CD4-positive, alpha-beta T cell treated with Interleukin-4 for 1 hour (primary cell): ENCODE results near the gene KLHL22.
"Not testable (repeated sequence)": the region's sequence is repeated elsewhere in the genome, so short reads cannot be mapped to it uniquely, and the experiment has no call there.

Source experiments
- DNase-seq, 2 donors: peaks; one replicate each; pipeline ENCODE4 v3.0.0-alpha.2; 2020 to 2022

The KLHL22 gene

DNA sequence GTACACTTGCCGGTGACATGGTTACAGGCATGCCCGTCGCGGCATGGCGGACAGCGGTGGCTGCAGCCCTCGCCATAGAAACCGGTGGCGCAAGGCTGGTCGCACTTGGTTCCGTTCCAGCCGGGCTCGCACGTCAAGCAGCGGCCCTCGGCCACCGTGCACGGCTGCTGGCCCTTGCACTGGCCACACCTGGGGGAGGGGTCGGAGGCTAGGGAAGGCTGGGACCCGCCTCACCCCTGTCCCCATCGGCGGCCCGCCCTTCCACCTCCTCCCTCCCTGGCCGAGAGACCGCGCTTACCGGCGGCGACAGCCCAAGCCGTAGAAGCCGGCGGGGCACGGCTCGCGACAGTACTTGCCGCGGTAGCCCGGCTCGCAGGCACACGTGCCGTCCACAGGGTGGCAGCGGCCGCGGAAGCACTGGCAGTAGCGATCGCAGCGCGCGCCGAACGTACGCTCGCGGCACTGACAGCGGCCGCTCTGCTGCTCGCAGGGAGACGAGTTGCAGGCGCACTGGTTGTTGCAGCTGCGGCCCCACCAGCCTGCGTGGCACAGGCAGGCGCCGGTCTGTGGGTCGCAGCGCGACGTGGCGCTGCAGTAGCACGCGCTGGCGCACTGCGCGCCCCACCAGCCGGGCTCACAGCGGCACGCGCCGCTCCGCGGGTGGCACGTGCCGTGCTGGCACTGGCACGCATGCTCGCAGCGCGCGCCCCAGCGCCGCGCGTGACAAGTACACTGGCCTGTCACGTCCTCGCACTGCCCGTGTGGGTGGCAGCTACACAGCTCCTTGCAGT is 64.7 kb downstream of the KLHL22 start:
- peak; percentile 57 to 60 for DNase-seq

DNA sequence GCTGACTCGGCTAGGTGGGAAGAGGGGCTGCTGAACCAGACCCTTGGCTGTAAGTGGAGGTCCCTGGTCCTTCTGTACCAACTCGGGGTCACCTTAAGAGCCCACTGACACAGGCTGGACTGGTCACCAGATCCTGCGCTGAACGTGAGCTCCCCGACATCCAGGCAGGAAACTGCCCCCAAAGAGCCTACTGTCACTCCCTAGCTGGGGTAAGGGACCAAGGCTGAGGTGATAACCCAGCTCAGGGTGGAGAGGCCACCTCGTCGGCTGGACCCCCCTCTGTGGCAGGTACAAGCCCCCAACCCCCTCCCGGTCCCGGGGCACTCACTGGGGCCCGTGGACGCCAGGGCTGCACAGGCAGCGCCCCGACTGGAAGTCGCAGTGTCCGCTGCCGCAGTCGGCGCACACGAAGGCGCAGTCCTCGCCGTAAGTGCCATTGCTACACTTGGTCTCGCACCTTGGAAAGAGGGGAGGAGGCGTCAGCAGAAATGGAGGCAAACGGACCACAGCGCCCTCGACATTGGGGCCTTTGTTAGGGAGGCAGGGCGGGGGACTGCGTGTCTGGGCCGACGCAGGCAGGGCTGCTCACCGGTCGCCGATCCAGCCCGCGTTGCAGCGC is 65.4 kb downstream of the KLHL22 start:
- peak in 1 of 2 donors; percentile 28 for DNase-seq

DNA sequence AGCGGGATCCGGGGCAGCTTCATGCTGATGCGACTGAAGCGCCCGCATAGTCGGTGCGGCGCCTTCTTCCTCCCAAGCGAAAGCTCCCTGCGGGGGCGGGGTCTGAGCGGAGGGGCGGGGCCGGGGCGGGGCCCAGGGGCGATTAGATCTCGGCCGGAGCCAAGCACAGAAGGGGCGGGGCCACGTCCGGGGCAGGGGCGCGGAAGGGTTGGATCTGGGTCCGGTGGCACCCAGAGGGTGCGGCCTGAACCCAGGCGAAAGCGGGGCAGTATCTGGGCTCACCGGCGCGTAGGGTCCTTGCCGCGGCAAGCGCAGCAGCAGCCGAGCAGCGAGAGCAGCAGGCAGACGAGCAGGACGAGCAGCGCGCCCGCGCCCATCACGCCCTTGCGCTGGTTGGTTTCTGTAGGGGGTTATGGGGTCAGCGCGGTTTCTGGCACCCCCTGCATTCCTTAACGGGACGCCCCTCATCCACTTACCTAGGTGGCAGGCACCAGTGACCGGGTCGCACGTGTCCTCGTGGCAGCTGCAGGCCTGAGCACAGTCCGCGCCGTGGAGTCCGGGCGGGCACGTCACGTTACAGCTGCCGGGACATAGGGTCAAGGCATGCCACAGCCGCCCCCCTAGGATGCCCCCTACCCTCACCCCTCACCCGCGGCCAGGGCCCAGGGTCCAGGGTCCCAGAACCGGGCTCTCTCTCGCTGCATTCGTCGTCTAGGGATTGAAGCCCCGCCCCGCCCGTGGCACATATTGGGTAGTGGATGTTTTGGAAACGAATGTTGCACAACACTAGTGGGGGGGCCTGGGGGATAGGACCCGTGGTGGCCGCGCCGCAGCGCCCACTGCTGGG is 66.1 kb downstream of the KLHL22 start:
- peak; percentile 81 to 85 for DNase-seq

DNA sequence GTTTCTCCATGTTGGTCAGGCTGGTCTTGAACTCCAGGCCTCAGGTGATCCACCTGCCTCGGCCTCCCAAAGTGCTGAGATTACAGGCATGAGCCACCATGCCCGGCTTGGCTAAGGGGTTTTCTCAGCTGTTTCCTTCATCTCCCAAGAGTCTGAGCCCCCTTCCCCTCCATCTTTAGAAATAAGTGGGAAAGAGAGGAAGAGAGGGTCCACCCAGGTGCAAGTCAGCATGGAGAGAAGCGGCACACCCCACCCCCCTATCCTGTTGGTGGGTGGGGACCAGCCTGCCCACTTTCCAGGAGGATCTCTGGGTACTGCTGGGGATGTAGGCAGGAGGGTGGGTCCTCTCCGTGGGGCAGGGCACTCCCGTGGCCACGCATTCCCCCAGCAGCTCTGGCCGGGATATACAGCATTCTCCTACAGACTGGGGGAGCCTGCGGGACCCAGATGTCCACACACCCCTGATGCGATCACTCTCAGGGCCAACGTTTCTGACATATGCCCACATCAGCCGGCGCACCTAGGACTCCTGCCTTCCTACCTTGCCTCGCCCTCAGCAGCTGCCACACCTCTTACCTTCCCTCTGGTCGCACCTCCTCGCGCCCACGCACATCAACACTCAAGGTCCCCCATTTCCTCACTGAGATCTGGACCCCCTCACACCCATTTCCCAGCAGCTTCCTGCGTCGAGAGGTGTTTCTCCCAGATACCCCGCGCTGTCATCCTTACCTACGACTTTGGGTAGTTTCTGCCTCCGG is 66.9 kb downstream of the KLHL22 start:
- no peak for DNase-seq

DNA sequence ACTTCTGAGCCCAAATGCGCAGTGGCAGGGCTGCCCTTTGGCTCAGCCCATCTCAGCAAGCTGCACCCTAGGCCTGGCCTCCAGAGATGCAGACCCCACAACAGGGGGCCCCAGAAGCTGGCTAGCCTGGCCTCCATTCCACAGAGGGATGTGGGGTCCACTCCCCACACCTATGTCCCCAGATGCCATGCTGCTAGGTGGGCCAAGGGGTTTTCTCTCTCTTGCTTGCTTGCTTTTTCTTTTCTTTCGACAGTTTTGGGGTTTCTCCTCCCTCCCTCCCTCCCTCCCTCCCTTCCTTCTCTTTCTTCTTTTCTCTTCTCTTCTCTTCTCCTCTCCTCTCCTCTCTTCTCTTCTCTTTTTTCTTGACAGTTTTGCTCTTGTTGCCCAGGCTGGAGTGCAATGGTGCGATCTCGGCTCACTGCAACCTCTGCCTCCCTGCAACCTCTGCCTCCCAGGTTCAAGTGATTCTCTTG is 67.6 kb downstream of the KLHL22 start:
- DNase-seq, result no peak

DNA sequence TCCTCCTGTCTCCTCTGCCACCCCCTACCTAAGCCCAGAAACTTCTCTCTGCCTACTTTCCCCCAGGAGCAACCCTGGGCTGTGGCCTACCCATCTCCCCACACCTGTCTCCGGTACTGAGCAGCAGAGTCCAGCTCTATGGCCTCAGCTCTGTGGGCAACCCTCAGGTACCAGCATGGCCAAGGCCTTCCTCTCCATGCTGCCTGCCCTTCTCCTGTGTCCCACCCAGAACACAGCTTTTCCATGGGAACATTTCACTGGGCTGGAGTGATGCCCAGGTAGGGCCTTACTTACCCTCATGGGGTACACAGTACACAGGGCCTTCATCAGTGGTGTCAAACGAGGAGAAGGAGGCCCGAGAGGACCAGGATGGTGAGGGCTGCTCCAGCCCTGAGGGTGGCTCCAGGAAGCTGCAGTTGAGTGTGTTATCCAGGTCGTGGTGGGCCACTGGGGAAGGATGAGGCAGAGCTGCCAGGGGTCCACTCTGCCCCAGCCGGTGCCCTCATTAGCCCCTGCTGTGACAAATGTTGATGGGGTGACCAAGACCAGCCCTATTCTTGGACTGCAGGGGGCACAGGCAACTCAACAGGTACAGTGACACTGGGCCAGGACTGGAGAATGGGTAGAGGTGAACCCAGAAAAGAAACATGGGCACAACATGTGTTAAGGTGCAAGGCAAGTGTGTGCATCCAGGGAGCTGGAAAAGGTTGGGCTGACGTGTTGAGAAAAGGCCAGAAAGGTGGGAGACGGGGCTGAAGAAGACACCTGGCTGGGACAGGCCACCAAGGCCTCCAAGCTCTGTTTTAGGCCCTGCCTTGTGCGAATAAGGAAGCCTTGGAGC is 68.3 kb downstream of the KLHL22 start:
- no peak for DNase-seq

DNA sequence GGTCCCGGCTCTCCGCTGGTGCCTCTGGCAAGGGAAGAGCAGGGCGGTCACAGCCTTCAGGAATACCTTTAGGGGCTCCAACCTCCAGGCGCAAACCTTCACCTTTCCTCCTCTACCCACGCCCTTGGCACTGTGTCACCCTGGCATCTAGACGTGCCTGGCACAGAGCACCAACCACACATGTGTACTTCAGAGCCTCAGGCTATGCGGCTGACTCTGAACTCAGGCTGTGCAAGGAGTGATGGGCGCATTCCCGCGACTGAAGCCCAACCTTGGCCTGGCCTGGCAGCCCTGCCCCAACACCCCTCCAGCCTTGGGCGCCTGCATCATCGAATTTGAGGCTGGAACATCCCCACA is 69.4 kb downstream of the KLHL22 start:
- no peak for DNase-seq

DNA sequence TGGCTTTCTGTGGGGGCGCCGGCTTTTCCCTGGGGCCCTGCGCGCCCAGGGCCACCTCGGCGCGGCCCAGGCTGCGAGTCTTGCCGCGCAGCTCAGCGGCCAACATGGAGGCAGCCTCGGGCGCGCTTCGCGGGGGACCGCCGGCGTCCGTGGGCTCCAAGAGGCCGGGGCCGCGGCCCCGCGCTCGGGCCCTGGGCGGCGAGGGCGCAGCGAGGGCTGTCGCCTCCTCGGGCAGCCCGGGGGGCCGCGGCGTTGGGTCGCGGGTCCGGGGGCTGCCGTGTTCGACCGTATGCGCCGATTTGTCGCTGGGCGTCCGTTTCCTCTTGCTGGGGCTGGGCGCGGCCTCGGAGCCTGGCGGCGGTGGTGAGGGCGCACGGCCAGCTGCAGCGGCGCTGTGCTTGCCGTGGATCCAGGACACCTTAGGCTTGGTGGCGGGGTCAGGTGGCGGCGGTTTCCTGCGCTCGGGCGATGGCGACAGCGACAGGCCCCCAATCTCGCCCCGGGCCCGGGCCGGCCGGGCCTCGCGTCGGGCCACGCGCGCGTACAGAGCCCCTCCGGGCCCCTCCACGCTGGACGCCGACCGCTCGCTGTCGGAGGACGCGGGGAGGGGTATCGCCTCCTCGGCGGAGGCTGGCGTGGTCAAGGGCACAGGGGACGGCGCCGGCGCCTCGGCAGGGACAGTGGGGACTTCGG is 69.9 kb downstream of the KLHL22 start:
- DNase-seq, result no peak

DNA sequence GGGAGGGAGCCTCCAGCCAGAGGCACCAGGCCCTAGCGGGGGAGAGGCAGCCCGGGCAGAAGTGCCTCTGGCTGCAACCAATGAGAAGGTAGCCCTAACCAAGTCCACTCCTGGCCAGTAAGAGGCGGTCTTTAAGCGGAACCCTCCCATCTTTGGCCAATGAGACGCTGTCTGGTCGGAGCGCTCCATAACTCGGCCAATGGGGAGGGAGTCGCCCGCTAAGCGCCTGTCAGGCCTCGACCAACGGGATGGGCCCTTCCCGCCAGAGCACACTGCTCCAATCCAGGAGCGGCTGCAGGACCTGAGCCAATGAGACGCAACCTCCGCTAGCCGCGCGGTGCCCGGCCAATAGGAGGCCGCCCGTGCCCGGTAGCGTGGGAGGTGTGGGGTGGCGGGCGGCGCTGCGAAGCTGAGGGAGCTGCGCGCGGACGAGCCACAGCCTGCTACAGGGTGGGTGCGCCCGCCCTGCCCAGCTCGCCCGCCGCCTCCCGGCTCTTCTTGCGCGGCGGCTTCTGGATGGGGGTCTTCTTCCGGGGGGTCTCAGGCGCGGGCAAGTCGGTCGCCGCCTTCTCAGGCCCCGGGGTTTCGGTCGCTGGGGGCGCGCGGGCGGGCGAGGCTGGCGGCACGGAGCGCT is 70.5 kb downstream of the KLHL22 start:
- no peak for DNase-seq

DNA sequence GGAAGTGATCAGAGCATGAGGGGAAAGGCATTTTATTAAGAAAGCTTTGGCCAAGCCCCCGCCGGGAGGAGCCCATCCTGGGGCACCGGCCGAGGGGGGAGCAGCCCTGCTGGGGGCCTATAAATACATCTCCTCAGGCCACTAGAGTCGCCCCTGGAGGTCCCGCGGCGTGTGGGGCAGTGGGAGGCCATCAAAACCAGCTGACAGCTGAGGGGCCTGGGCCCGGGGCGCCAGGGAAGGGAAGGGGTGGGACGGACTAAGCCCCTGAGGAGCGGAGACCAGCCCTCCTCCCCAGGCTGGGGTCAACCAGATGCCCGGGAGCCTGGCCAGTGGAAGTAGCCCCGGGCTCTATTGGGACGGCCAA is 71.0 kb downstream of the KLHL22 start:
- no peak for DNase-seq

DNA sequence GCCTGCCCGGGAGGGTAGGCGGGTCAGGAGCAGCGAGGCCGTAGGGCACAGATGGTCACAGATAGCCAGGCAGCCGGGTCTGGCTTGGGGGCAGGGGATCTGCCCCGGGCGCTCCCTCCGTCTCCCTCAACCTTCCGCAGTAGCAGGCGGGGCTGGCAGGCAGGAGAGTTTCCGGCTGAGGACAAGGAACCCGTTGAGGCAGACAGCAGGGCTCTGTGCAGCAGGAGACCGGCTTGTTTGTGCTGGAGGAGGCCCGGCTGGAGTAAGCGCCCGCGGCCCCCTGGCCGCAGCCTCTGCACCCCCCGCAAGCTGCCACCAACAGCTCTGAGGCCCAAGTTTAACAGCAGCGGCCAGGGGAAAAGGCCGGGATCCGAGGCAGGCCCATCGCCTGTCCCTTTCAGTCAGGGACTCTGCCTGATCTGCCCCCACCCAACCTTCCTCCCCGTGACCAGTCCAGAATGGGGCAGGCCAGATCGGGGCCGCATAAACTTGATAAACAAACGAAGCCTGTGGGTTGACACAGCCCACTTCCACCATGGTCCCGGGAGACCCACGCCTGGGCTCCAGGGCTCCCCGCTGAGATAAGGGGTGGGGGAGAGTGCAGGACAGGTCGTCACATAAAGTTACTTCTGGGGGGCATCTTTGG is 71.6 kb downstream of the KLHL22 start:
- no peak for DNase-seq

DNA sequence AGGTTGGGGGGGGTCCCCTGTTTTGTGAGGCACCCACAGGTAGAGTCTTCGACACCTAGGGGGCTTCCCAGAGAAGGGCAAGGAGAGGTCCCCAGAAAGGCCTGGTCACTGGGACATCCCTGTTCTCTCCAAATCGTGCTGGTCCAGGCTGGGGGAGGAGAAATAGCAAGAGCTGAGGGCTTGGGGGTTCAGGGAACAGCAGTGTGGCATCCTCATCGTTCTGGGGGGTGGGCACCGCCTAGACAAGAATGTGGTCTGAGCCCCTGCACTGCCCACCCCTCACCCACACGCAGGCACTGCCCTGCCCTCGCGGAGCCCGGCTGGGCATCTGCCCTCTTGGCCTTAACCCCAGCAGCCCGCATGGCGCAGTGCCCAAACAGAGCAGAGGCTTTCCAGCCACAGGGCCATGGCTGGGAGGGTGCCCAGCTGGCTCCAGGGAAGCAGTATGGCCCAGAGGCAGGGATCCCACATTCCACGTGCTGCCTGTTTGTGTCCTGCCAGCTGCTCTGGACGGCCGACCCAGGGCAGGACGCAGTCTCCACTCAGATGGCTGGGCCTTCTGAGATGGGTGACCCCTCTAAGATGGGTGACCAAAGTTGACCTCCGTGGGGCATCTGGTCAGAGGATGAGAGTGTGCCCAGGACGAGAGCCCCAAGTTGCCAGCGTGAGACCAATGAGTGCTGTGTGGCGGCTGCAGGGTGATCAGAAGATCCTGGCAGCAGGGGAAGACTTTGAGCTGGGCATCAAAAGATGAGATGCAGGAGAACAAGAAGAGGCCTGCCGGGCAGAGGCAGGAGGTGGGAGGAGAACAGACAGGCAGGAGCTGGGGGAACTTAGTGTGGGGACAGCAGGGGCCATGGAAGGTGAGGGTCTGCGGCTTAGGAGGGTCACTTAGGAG is 72.3 kb downstream of the KLHL22 start:
- DNase-seq, result no peak

DNA sequence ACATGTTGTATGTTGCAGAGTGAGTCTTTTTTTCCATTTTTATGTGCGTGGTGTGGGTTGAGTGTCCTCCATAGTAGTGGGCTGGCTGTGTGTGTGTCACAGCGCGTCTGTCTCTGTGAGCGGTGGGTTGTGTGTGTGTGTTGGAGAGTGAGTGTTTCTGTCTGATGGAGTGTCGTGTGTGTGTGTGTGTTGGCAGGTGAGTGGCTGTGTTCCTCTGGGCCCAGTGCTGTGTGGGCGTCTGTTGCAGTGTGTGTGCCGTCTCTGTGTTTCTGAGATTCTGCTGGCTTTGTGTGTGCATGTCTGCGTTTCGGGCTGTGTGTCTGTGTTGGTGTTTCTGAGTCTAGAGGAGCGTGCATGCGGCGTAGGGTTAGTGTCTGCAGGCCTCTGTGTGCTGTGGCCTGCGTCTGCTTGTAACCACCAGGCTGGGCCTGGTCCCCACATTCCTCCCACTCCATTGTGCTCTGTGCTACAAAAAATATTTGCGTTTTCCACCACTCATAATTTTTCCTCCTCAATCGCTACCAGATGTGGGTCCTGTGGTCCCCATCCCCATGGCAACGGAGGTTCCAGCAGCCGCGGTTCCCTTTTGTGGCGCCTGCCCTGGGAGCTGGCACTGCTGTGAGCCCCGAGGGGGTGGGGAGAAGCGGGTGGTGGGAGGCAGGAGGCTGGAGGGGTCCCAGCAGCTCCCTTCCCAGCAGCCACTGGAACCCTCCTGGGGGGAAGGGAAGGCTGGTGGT is 73.2 kb downstream of the KLHL22 start:
- no peak for DNase-seq

DNA sequence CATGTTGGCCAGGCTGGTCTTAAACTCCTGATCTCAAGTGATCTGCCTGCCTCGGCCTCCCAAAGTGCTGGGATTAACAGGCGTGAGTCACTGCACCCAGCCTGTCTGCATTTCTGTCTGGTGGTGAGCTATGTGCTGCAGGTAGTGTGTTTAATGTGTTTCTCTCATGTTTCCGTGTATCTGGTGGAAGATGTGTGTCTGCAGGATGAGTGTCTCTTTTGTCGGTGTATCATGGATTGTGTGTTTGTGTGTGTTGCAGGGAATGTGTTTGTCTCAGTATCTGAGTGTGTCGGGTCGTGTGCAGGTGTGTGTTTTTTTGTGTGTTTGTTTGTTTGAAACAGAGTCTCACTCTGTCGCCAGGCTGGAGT is 74.1 kb downstream of the KLHL22 start:
- DNase-seq, result no peak

DNA sequence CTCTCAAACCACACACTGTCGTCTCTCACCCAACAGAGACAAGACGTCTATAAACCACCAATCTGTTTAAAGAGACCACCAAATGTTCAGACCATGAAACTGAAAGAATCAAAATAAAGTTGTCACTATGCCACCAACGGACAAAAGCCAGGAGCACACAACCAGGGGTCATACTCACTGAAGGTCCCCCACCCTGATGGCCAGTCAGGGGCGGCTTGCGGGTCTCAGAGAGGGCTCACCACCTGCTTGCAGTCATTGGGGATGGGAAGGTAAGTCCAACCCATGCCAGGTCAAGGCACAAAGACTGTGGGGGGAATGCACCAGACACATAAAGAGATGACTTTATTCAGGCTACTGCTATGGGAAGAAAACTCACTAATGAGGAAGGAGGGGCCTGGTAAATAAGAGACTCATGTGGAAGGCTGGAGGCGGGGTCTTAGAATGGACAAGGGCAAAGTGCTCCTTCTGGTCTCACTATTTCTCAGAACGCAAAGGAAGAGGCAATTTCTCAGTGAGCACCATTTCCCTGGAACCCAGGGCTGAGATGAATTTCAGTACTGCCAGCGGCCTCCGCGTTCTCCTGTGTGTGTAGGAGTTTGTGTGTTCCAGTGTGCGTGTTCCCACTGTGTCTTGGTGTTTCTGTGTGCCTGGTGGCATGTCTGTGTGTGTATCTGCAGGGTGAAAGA is 75.3 kb downstream of the KLHL22 start:
- no peak for DNase-seq

DNA sequence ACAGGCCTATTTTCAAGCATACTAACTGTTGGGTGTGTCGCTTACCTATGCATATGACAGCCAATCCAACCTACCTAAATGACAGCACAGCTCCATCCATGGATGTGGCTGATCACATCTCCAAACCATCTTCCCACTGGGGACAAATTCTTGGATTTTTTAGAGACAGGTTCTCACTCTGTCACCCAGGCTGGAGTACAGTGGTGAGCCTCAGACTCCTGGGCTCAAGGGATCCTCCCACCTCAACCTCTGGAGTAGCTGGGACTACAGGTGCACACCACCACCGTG is 76.0 kb downstream of the KLHL22 start:
- DNase-seq, result no peak

DNA sequence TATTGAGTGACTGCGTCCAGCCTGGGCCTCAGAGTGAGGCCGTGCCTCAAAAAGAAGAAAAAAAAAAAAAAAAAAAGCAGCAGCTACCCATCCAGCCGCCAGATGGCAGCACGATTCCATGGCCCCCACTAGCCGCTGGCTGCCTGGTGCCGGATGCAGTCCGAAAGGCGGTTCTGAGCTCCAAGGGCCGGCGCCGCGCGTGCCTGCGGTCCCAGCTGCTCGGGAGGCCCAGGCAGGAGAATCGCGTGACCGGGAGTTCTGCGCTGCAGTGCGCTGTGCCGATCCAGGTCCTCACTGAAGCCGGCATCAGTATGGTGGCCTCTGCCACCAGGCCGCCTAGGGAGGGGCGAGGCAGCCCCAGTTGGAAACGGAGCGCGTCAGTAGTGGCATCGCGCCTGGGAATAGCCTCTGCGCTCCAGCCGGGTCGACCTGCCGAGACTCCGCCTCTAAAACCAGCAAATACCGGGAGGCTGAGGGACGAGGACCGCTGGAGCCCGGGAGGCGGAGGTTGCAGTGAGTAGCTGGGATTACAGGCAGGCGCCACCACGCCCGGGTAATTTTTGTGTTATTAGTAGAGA is 77.3 kb downstream of the KLHL22 start:
- DNase-seq, result peak; percentile 77 to 78

DNA sequence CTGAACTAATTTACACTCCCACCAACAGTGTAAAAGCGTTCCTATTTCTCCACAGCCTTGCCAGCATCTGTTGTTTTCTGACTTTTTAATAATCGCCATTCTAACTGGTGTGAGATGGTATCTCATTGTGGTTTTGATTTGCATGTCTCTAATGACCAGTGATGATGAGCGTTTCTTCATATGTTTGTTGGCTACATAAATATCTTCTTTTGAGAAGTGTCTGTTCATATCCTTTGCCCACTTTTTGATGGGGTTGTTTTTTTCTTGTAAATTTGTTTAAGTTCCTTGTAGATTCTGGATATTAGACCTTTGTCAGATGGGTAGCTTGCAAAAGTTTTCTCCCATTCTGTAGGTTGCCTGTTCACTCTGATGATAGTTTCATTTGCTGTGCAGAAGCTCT is 79.9 kb downstream of the KLHL22 start:
- not testable (repeated sequence) for DNase-seq
